SK-N-SH (cell line): Measurements from ENCODE around the gene LRTM2. TPM values are rescaled to one million over a fixed set of nuclear protein-coding genes. Genes with fewer than 3 reads are reported as not detected.

Experiments used
- CTCF ChIA-PET: fragments of 300-600, 350-600 bp; formaldehyde crosslinking; extraction: SDS; loops from one replicate; lab custom pipeline; 2021; lab: Yijun Ruan, JAX
- POLR2A ChIA-PET: fragments of 350-600 bp; sonication (Branson Sonifier 250); formaldehyde crosslinking; extraction: SDS; loops from one replicate; lab custom pipeline; 2020; ENCODE audit warnings: antibody characterized with exemption, inconsistent platforms; lab: Yijun Ruan, JAX
- DNase-seq: peaks from one replicate; pipeline ENCODE4 v3.0.0; 2012
- H2AFZ ChIP-seq: fragments of 200-600 bp; sonication (generic); 2 replicates; pipeline ENCODE4 v1.8.1; 2016; ENCODE audit warnings: antibody characterized with exemption, mild to moderate bottlenecking, low read depth
- H3F3A ChIP-seq: fragments of 200-600 bp; sonication (generic); replicated peaks from 2 replicates; pipeline ENCODE3; 2016; ENCODE audit warnings: antibody characterized with exemption, mild to moderate bottlenecking; ENCODE audit not compliant: insufficient read depth
- H3K27ac ChIP-seq, 2 experiments: fragments of 200-500 bp in 1 of 2; fragments of 200-600 bp in 1 of 2; sonication (Bioruptor generic) in 1 of 2; sonication (generic), shearing (Covaris generic) in 1 of 2; 2 replicates each; pipeline versions ENCODE4 v1.5.1 to v1.6.1; 2014 to 2016; ENCODE audit warnings: low read depth in 2 of 2, inconsistent platforms in 1 of 2, low read length in 1 of 2, mild to moderate bottlenecking in 1 of 2, mixed read lengths in 1 of 2
- H3K27me3 ChIP-seq: fragments of 200-600 bp; sonication (generic), shearing (Covaris generic); 2 replicates; pipeline ENCODE4 v1.6.1; 2016; ENCODE audit warnings: mixed run types; ENCODE audit not compliant: insufficient read depth
- H3K36me3 ChIP-seq, 2 experiments: fragments of 200-500 bp in 1 of 2; fragments of 200-600 bp in 1 of 2; sonication (Bioruptor generic) in 1 of 2; sonication (generic) in 1 of 2; replicated peaks in 1 of 2; 2 replicates each; pipeline versions ENCODE3 to v1.5.1; 2014 to 2016; ENCODE audit warnings: low read length in 1 of 2, mild to moderate bottlenecking in 1 of 2; ENCODE audit not compliant: insufficient read depth in 2 of 2, control insufficient read depth in 1 of 2
- H3K4me1 ChIP-seq, 2 experiments: fragments of 200-500 bp in 1 of 2; fragments of 200-600 bp in 1 of 2; sonication (Bioruptor generic) in 1 of 2; sonication (generic), shearing (Covaris generic) in 1 of 2; 2 replicates each; pipeline versions ENCODE4 v1.5.1 to v1.6.1; 2014 to 2016; ENCODE audit warnings: low read depth in 1 of 2, low read length in 1 of 2, mixed run types in 1 of 2; ENCODE audit not compliant: insufficient read depth in 2 of 2, control insufficient read depth in 1 of 2
- H3K4me2 ChIP-seq: fragments of 200-600 bp; sonication (generic), shearing (Covaris generic); 2 replicates; pipeline ENCODE4 v1.6.1; 2017; ENCODE audit warnings: mixed run types
- H3K4me3 ChIP-seq, 2 experiments: fragments of 200-500 bp in 1 of 2; fragments of 200-600 bp in 1 of 2; sonication (Bioruptor generic) in 1 of 2; sonication (generic), shearing (Covaris generic) in 1 of 2; 2 replicates each; pipeline versions ENCODE4 v1.5.1 to v1.8.1; 2014 to 2016; ENCODE audit warnings: low read depth in 2 of 2, inconsistent platforms in 1 of 2, low read length in 1 of 2, mild to moderate bottlenecking in 1 of 2, mixed read lengths in 1 of 2, moderate library complexity in 1 of 2
- H3K79me2 ChIP-seq: fragments of 200-600 bp; sonication (generic); 2 replicates; pipeline ENCODE4 v1.8.1; 2017; ENCODE audit warnings: mild to moderate bottlenecking; ENCODE audit not compliant: insufficient read depth
- H3K9ac ChIP-seq: fragments of 200-600 bp; sonication (generic); 2 replicates; pipeline ENCODE4 v1.6.1; 2017; ENCODE audit warnings: mixed run types
- H3K9me2 ChIP-seq: fragments of 200-600 bp; sonication (generic); 2 replicates; pipeline ENCODE4 v1.6.1; 2017; ENCODE audit warnings: mixed run types
- H3K9me3 ChIP-seq: fragments of 200-600 bp; sonication (generic); 2 replicates; pipeline ENCODE4 v1.6.1; 2017; ENCODE audit warnings: mixed run types, mild to moderate bottlenecking, moderate library complexity
- H4K20me1 ChIP-seq: fragments of 200-600 bp; sonication (generic); 2 replicates; pipeline ENCODE4 v1.6.1; 2017; ENCODE audit warnings: mild to moderate bottlenecking, mixed run types; ENCODE audit not compliant: insufficient read depth
- CHD2 ChIP-seq: fragments of 150-350 bp; IDR thresholded peaks from 2 replicates; pipeline ENCODE4 v1.6.1; 2018; ENCODE audit warnings: low read length; ENCODE audit not compliant: partially characterized antibody
- EP300 ChIP-seq, 2 experiments: IDR thresholded peaks; 2 replicates each; pipeline versions ENCODE4 v1.4.0 to v1.6.1; 2012; ENCODE audit warnings: borderline replicate concordance in 1 of 2, low read depth in 1 of 2, low read length in 1 of 2
- EZH2phosphoT487 ChIP-seq: fragments of 200-600 bp; sonication (generic); IDR thresholded peaks from 2 replicates; pipeline ENCODE4 v1.6.1; 2017; ENCODE audit warnings: low read depth, mixed run types, mild to moderate bottlenecking, antibody characterized with exemption, moderate library complexity, borderline replicate concordance
- FOSL2 ChIP-seq: IDR thresholded peaks from 2 replicates; pipeline ENCODE4 v1.4.0; 2012; ENCODE audit warnings: low read depth, mild to moderate bottlenecking, moderate library complexity, borderline replicate concordance
- FOXM1 ChIP-seq: IDR thresholded peaks from 2 replicates; pipeline ENCODE4 v1.4.0; 2012; ENCODE audit warnings: low read depth, mild to moderate bottlenecking
- GABPA ChIP-seq: IDR thresholded peaks from 2 replicates; pipeline ENCODE4 v1.4.0; 2012; ENCODE audit warnings: low read depth, mild to moderate bottlenecking
- GATA2 ChIP-seq: sonication (generic); formaldehyde crosslinking; IDR thresholded peaks from 2 replicates; pipeline ENCODE4 v1.5.0; 2020; ENCODE audit warnings: mild to moderate bottlenecking, missing genetic modification reagents
- JUND ChIP-seq: IDR thresholded peaks from 2 replicates; pipeline ENCODE4 v1.4.0; 2012
- NFIC ChIP-seq: IDR thresholded peaks from 2 replicates; pipeline ENCODE4 v1.4.0; 2012; ENCODE audit warnings: borderline replicate concordance
- NRF1 ChIP-seq: IDR thresholded peaks from 2 replicates; pipeline ENCODE4 v1.6.1; 2012; ENCODE audit warnings: low read depth, mild to moderate bottlenecking, low read length
- PBX3 ChIP-seq: IDR thresholded peaks from 2 replicates; pipeline ENCODE4; 2012
- POLR2AphosphoS5 ChIP-seq: IDR thresholded peaks from 2 replicates; pipeline ENCODE4 v1.6.1; 2012; ENCODE audit warnings: low read depth, low read length
- REST ChIP-seq: IDR thresholded peaks from 2 replicates; pipeline ENCODE4 v1.6.1; 2012; ENCODE audit warnings: mild to moderate bottlenecking, low read depth, low read length, moderate library complexity
- RXRA ChIP-seq: IDR thresholded peaks from 2 replicates; pipeline ENCODE4 v1.4.0; 2012; ENCODE audit warnings: low read depth, mild to moderate bottlenecking, borderline replicate concordance
- TAF1 ChIP-seq: IDR thresholded peaks from 2 replicates; pipeline ENCODE4 v1.6.1; 2012; ENCODE audit warnings: low read depth, mild to moderate bottlenecking, low read length, moderate library complexity, borderline replicate concordance
- TCF12 ChIP-seq: IDR thresholded peaks from 2 replicates; pipeline ENCODE4 v1.4.0; 2012
- TEAD4 ChIP-seq: IDR thresholded peaks from 2 replicates; pipeline ENCODE4 v1.4.0; 2012; ENCODE audit warnings: mild to moderate bottlenecking, borderline replicate concordance; ENCODE audit not compliant: insufficient read depth
- YY1 ChIP-seq: IDR thresholded peaks from 2 replicates; pipeline ENCODE4 v1.4.0; 2012; ENCODE audit warnings: low read depth, mild to moderate bottlenecking
- WGBS: methylation state at CpG from one replicate; pipeline ENCODE4 v1.1.6; 2017; ENCODE audit warnings: low lambda C conversion rate; 5-methylcytosine and 5-hydroxymethylcytosine counted together
- polyA plus RNA-seq, 3 experiments: library from polyadenylated mRNA; depleted of rRNA; stranded (reverse); fragments of >200 nt; gene quantifications; 2 replicates each; pipeline ENCODE4 v1.2.3, GENCODE V29; 2012
- TF ChIP-seq, protein P1 (sequence below): fragments of 150-350 bp; IDR thresholded peaks from 2 replicates; pipeline ENCODE4 v1.6.1; 2016; ENCODE audit warnings: mild to moderate bottlenecking, low read depth, low read length
- TF ChIP-seq, protein P2 (sequence below): IDR thresholded peaks from 2 replicates; pipeline ENCODE4 v1.4.0; 2012; ENCODE audit warnings: low read depth, borderline replicate concordance

The LRTM2 gene
- polyA plus RNA-seq, 1 of the 3 experiments (the other 2 are of a cell fraction) = not detected

DNA sequence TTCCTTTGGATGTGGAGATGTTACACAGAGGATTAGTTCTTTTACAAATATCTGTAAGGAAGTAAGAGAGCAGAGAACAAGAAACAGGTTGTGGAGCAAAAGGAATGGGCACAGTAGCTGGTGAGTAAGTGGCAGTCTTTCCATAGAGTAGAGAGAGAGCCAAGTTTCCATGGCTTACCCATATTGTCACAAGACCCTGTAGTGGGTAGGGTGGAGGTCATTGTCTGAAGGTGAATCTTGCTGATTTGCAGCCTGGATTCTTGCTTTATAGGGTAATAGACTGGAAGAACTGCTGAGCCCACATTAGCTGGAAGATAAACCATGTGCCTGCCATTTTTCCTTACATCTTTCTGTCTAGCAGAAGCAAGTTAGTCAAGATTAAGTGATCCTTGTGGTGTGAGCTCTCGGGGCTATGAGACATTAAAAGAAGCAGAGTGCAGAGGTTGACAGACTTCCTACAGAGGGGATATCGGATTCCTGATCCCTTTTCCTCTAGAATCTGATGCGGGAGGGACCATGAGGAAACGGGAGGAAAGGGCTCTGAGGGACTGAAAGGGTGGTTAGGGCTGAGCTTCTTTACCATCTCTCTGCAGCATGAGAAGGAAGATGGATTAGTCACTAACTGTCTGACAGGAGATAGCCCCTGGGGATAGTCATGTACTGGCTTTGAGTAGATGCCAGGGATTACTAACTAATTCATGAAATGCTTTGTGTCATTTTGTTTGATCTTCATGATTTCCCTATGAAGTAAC, 44.0 kb upstream of the LRTM2 start:
- Histone ChIP-seq H2AFZ (no peak overlapping the region), H3K27me3 (no peaks in the 10 kb centered on the region), H3K79me2 (peaks cover 25% of the 10 kb centered on the region), H3K9me3 (no peaks in the 10 kb centered on the region), H3K4me3 (0 out of 4 replicates have a peak overlapping the region, but pooled peaks of 1 of the 2 experiments have one; percentile 21), H3K4me1 (peaks cover 16 to 56% of the 10 kb centered on the region in 2 experiments), H3K9ac (peak overlapping the region; percentile 30; the same call in 1 of the 2 replicates), H3K36me3 (peaks cover 10 to 23% of the 10 kb centered on the region in 2 experiments), H3K4me2 (peak overlapping the region; percentile 72), H3K27ac (peak overlapping the region; percentile 34 to 76; a peak in 3 of 4 replicates), H3F3A (peaks cover 36% of the 10 kb centered on the region), H3K9me2 (no peaks in the 10 kb centered on the region), H4K20me1 (no peaks in the 10 kb centered on the region)
- CTCF ChIA-PET = interaction anchor here (1.1 to 5.9 kb wide), 6 partner anchors 9 to 164 kb away, joined by 3 to 38 read pairs (median 6); no protein-coding TSS in a partner anchor
- POLR2A ChIA-PET = interaction anchor here (0.6 to 1.0 kb wide), 2 partner anchors 85 to 338 kb away, joined by 3 to 4 read pairs; partner anchors contain the start of gene ADIPOR2
- no peak for TF ChIP-seq NRF1
- peak; percentile 52; the same call in 1 of the 2 replicates for TF ChIP-seq POLR2AphosphoS5
- TF ChIP-seq RXRA = no peak
- peak in 1 of 2 experiments; percentile 48; a peak in 1 of 4 replicates for TF ChIP-seq EP300 (IDR thresholded peaks at IDR 0.05; ENCODE audit: borderline replicate concordance in 1 of 2, low read depth in 1 of 2, low read length in 1 of 2)
- TF ChIP-seq, protein P1, sequence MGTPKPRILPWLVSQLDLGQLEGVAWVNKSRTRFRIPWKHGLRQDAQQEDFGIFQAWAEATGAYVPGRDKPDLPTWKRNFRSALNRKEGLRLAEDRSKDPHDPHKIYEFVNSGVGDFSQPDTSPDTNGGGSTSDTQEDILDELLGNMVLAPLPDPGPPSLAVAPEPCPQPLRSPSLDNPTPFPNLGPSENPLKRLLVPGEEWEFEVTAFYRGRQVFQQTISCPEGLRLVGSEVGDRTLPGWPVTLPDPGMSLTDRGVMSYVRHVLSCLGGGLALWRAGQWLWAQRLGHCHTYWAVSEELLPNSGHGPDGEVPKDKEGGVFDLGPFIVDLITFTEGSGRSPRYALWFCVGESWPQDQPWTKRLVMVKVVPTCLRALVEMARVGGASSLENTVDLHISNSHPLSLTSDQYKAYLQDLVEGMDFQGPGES = no peak
- peak; percentile 81 for TF ChIP-seq FOSL2
- TF ChIP-seq REST = no peak
- no peak for TF ChIP-seq FOXM1
- TF ChIP-seq JUND = peak; percentile 79
- TF ChIP-seq NFIC = peak; percentile 78
- TF ChIP-seq TCF12 = peak; percentile 81
- no peak for TF ChIP-seq YY1
- TF ChIP-seq TEAD4 = peak; percentile 27; the same call in 1 of the 2 replicates
- TF ChIP-seq TAF1 = no peak
- TF ChIP-seq GATA2 (CRISPR knock-in tag) = no peak
- TF ChIP-seq CHD2 = no peak
- TF ChIP-seq EZH2phosphoT487 = no peak
- TF ChIP-seq GABPA = no peak
- peak; percentile 92 for TF ChIP-seq PBX3
- TF ChIP-seq, protein P2, sequence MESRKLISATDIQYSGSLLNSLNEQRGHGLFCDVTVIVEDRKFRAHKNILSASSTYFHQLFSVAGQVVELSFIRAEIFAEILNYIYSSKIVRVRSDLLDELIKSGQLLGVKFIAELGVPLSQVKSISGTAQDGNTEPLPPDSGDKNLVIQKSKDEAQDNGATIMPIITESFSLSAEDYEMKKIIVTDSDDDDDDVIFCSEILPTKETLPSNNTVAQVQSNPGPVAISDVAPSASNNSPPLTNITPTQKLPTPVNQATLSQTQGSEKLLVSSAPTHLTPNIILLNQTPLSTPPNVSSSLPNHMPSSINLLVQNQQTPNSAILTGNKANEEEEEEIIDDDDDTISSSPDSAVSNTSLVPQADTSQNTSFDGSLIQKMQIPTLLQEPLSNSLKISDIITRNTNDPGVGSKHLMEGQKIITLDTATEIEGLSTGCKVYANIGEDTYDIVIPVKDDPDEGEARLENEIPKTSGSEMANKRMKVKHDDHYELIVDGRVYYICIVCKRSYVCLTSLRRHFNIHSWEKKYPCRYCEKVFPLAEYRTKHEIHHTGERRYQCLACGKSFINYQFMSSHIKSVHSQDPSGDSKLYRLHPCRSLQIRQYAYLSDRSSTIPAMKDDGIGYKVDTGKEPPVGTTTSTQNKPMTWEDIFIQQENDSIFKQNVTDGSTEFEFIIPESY = no peak
- peak; percentile 44 for DNase-seq
- WGBS = 34% methylated on average over 4 of the region's 4 CpGs
